GM21390 (cell line): ENCODE measurements around the gene ACSM3.
"Not testable (repeated sequence)": the region's sequence is repeated elsewhere in the genome, so short reads cannot be mapped to it uniquely, and the experiment has no call there.

ENCODE experiments used
- ATAC-seq: cut with Tn5 transposase; IDR thresholded peaks from one replicate; pipeline ENCODE4 v1.9.1; 2021; ENCODE audit not compliant: unreplicated experiment

ACSM3 gene

GRCh38 chr16:20763461-20764232 lies at the start of gene ACSM3:
Gene ACSM3 (plus strand): TSS chr16:20764014. CDS start chr16:20770035, 6,021 bp downstream.
- ATAC-seq, result peak; percentile 97

- ATAC-seq, result not testable (repeated sequence)
Observed at GRCh38 chr16:20717718-20718117, 46.1 kb upstream of the ACSM3 start.

GRCh38 chr16:20720251-20720650 lies 43.6 kb upstream of the ACSM3 start:
- no peak for ATAC-seq

- no peak for ATAC-seq
Observed at GRCh38 chr16:20726661-20727060, 37.2 kb upstream of the ACSM3 start.

- no peak for ATAC-seq
Observed at GRCh38 chr16:20727181-20727580, 36.6 kb upstream of the ACSM3 start.

- no peak for ATAC-seq
Observed at GRCh38 chr16:20729141-20729540, 34.7 kb upstream of the ACSM3 start.

- ATAC-seq, result no peak
Observed at GRCh38 chr16:20734056-20734455, 29.8 kb upstream of the ACSM3 start.

GRCh38 chr16:20734782-20735181 lies 29.0 kb upstream of the ACSM3 start:
- no peak for ATAC-seq

GRCh38 chr16:20735490-20735889 lies 28.3 kb upstream of the ACSM3 start:
- no peak for ATAC-seq

GRCh38 chr16:20740007-20740883 lies 23.6 kb upstream of the ACSM3 start:
- ATAC-seq, result no peak

- ATAC-seq, result peak; percentile 78
Observed at GRCh38 chr16:20740901-20741521, 22.8 kb upstream of the ACSM3 start.

- peak; percentile 84 for ATAC-seq
Observed at GRCh38 chr16:20741554-20742285, 22.1 kb upstream of the ACSM3 start, which contains the start of gene THUMPD1. Gene THUMPD1 (minus strand): TSS chr16:20741818. CDS start chr16:20741739, 79 bp downstream.

- no peak for ATAC-seq
Observed at GRCh38 chr16:20743591-20743990, 20.2 kb upstream of the ACSM3 start.

- no peak for ATAC-seq
Observed at GRCh38 chr16:20744922-20745440, 18.8 kb upstream of the ACSM3 start.

GRCh38 chr16:20746461-20746860 lies 17.4 kb upstream of the ACSM3 start:
- ATAC-seq, result no peak

- ATAC-seq, result no peak
Observed at GRCh38 chr16:20747030-20747816, 16.6 kb upstream of the ACSM3 start.

GRCh38 chr16:20749474-20749873 lies 14.3 kb upstream of the ACSM3 start:
- no peak for ATAC-seq

- ATAC-seq, result no peak
Observed at GRCh38 chr16:20750558-20750957, 13.3 kb upstream of the ACSM3 start.

- ATAC-seq, result no peak
Observed at GRCh38 chr16:20753727-20754126, 10.1 kb upstream of the ACSM3 start.

- ATAC-seq, result no peak
Observed at GRCh38 chr16:20755238-20755637, 8.6 kb upstream of the ACSM3 start.
